Measurements from ENCODE around the gene ADCYAP1. TPM values are rescaled to one million over a fixed set of nuclear protein-coding genes. Genes with fewer than 3 reads are reported as not detected.

Gene ADCYAP1
- polyA plus RNA-seq, 1 donor (not counting 4 experiments of a cell fraction or from before 2014, with no cell fraction given) = not detected

- dilution Hi-C loops (cut with MboI; ENCODE audit: extremely low pct_ligation_motif_present, low sequenced_read_pairs) = no loop called here
- H3K9me1 ChIP-seq (ENCODE audit: control insufficient read depth, extremely low read depth, insufficient read depth, low read length) = no peaks in the 10 kb centered on the region
- H3K9ac ChIP-seq (ENCODE audit: control insufficient read depth, extremely low read depth, insufficient read depth, low read length) = no peak overlapping the region
- no peak overlapping the region for H3K4me2 ChIP-seq (ENCODE audit: control insufficient read depth, extremely low read depth, insufficient read depth, low read depth, low read length)
- H3K36me3 ChIP-seq (ENCODE audit: control insufficient read depth in 2 of 2, extremely low read depth in 1 of 2, insufficient read depth in 2 of 2, low read length in 2 of 2) = no peaks in the 10 kb centered on the region
- no peaks in the 10 kb centered on the region for H3K9me3 ChIP-seq (ENCODE audit: control insufficient read depth, low read depth, low read length)
- DNase-seq (ENCODE audit: low read depth, low spot score) (no peak), FAIRE-seq (no peak)
- H3K4me1 ChIP-seq (ENCODE audit: control insufficient read depth, extremely low read depth, insufficient read depth, low read length) = no peaks in the 10 kb centered on the region
- no peak overlapping the region for H3K27ac ChIP-seq (ENCODE audit: control insufficient read depth, insufficient read depth, low read length)
- no peaks in the 10 kb centered on the region for H4K20me1 ChIP-seq (ENCODE audit: control insufficient read depth, extremely low read depth, insufficient read depth, low read length)
- peaks cover 3% of the 10 kb centered on the region for H3K27me3 ChIP-seq (ENCODE audit: control insufficient read depth, extremely low read depth, insufficient read depth, low read length)
- H2AFZ ChIP-seq (ENCODE audit: control insufficient read depth, low read length) = no peak overlapping the region
- TF ChIP-seq EZH2 (IDR thresholded peaks at IDR 0.05; ENCODE audit: low read length) = no peak
- no peak for TF ChIP-seq CTCF (optimal IDR thresholded peaks at IDR 0.05 in 1 of 3, IDR thresholded peaks at IDR 0.05 in 1 of 3, conservative IDR thresholded peaks at IDR 0.05 in 1 of 3; ENCODE audit: extremely low read depth in 1 of 3, insufficient read depth in 2 of 3, low read length in 3 of 3)
- H3K79me2 ChIP-seq (ENCODE audit: control insufficient read depth, insufficient read depth, low read length) = no peaks in the 10 kb centered on the region
- no peak overlapping the region for H3K4me3 ChIP-seq (ENCODE audit: control insufficient read depth in 2 of 3, extremely low read depth in 1 of 3, insufficient read depth in 2 of 3, low read depth in 1 of 3, low read length in 3 of 3)
Observed at GRCh38 chr18:916562-916961, 11.9 kb downstream of the ADCYAP1 start.

GRCh38 chr18:919078-919477, 14.4 kb downstream of the ADCYAP1 start:
- no peak overlapping the region for H3K4me3 ChIP-seq (ENCODE audit: control insufficient read depth in 2 of 3, extremely low read depth in 1 of 3, insufficient read depth in 2 of 3, low read depth in 1 of 3, low read length in 3 of 3)
- no peaks in the 10 kb centered on the region for H3K36me3 ChIP-seq (ENCODE audit: control insufficient read depth in 2 of 2, extremely low read depth in 1 of 2, insufficient read depth in 2 of 2, low read length in 2 of 2)
- dilution Hi-C loops (cut with MboI; ENCODE audit: extremely low pct_ligation_motif_present, low sequenced_read_pairs) = no loop called here
- no peaks in the 10 kb centered on the region for H4K20me1 ChIP-seq (ENCODE audit: control insufficient read depth, extremely low read depth, insufficient read depth, low read length)
- H3K79me2 ChIP-seq (ENCODE audit: control insufficient read depth, insufficient read depth, low read length) = no peaks in the 10 kb centered on the region
- H3K9me3 ChIP-seq (ENCODE audit: control insufficient read depth, low read depth, low read length) = no peaks in the 10 kb centered on the region
- no peak for TF ChIP-seq CTCF (optimal IDR thresholded peaks at IDR 0.05 in 1 of 3, IDR thresholded peaks at IDR 0.05 in 1 of 3, conservative IDR thresholded peaks at IDR 0.05 in 1 of 3; ENCODE audit: extremely low read depth in 1 of 3, insufficient read depth in 2 of 3, low read length in 3 of 3)
- TF ChIP-seq EZH2 (IDR thresholded peaks at IDR 0.05; ENCODE audit: low read length) = no peak
- no peak overlapping the region for H3K4me2 ChIP-seq (ENCODE audit: control insufficient read depth, extremely low read depth, insufficient read depth, low read depth, low read length)
- H3K9me1 ChIP-seq (ENCODE audit: control insufficient read depth, extremely low read depth, insufficient read depth, low read length) = no peaks in the 10 kb centered on the region
- H3K4me1 ChIP-seq (ENCODE audit: control insufficient read depth, extremely low read depth, insufficient read depth, low read length) = no peaks in the 10 kb centered on the region
- no peaks in the 10 kb centered on the region for H3K27me3 ChIP-seq (ENCODE audit: control insufficient read depth, extremely low read depth, insufficient read depth, low read length)
- no peak for FAIRE-seq
- DNase-seq (ENCODE audit: low read depth, low spot score) = no peak
- H3K27ac ChIP-seq (ENCODE audit: control insufficient read depth, insufficient read depth, low read length) = no peak overlapping the region
- H2AFZ ChIP-seq (ENCODE audit: control insufficient read depth, low read length) = no peak overlapping the region
- no peak overlapping the region for H3K9ac ChIP-seq (ENCODE audit: control insufficient read depth, extremely low read depth, insufficient read depth, low read length)

Data from keratinocyte (primary cell).